Iris pigment epithelial cell (primary cell): Measurements from ENCODE around the gene GLRA1.
"Not testable (repeated sequence)": the region's sequence is repeated elsewhere in the genome, so short reads cannot be mapped to it uniquely, and the experiment has no call there.

ENCODE experiments used
- DNase-seq: peaks from one replicate; pipeline ENCODE4 v3.0.0-alpha.2; 2011; ENCODE audit warnings: low read depth

GLRA1 gene

GRCh38 chr5:151815051-151815450 is 109.6 kb downstream of the GLRA1 start:
- no peak for DNase-seq

- peak; percentile 41 for DNase-seq
These were observed 111.8 kb downstream of the GLRA1 start for GRCh38 chr5:151812757-151813309.

DNA sequence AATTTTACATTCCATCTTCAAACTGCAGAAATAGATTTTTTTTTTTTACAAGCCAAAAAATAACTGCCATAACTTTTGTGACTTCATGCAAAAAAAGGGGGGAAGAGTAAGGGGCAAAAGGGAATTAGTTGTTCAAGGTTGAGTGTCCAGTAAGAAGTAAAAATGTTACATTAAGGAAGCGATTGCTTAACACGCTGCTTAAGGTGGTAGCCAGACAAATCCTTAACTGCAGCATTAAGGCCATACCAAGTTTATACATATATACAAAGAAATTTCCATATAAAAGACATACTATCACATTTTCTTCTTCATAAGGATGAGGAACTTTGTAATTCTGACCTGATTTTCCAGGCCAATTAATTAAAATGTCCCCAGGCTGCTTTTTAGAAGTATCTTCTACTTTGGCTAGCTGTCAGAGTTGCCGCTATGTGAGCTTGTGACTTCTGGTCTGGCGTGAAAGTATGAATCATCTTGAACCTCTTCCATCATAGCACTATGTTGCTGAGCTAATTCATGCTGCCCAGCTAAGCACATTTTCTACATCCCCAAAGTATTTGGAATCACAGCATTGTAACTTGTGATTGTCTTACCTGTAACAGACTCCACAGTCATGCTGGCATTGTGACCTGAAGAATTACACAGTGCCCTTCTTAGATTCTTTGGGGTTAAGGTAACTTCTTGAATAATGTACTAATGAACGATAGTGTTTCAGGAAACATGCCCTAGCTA is 112.9 kb downstream of the GLRA1 start:
- peak; percentile 87 for DNase-seq

DNA sequence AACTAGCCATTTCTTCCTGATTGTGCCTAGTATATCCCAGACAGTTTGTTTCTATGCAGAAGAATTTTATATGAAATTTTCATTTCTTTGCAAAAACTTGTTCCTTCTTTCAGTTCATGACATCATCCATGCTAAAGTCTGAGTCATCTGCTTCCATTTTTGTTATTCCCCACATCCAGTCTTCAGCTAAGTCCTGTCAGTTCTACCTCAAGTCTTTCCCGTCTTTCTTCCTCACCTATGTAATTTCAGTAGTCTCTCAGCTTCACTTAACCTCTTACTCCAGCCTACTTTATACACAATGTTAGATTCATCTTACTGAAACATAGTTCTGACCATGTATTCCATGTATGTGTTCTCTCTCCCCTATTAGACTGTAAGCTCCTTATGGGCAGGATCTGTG is 113.8 kb downstream of the GLRA1 start:
- DNase-seq = peak; percentile 34

GRCh38 chr5:151810449-151810848 is 114.2 kb downstream of the GLRA1 start:
- no peak for DNase-seq

GRCh38 chr5:151808451-151809169 is 116.0 kb downstream of the GLRA1 start:
- no peak for DNase-seq

DNA sequence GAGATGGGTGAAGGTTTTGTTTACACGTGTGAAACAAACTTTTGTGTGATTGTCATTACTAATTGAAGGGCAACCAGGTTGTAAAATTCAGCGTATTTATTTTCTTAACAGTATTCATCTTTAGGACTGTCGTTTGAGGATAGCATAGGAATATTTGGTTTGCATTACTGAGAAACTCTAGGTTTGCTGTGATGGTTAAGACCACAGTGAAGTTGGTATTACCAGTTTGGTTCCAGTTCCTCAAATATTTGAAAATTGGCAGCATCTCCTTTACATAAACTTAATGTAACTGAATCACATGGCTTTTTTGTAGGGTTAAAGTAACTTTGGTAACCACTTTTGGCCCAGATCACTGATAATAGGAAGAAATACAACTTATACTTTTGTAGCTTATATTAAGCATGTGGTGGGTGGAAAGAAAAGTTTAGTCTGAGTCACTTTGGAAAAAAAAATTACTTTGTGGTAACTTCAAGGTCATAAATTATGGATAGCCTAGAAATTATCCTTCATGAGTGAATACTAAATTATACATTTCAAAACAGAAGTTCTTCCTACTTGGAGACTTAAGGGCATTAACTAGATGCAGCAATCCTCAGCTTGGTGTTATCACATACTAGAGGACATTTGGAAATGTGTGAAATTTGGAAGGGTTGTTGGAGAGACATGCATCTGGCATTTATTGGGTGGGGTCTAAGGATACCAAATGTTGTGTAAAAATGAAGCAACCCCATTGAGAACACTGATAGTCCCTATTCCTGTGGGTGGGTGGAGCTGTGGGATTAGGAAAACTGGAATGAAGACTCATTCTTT is 119.0 kb downstream of the GLRA1 start:
- peak; percentile 65 for DNase-seq

GRCh38 chr5:151800532-151800931 is 124.1 kb downstream of the GLRA1 start:
- DNase-seq = no peak

DNA sequence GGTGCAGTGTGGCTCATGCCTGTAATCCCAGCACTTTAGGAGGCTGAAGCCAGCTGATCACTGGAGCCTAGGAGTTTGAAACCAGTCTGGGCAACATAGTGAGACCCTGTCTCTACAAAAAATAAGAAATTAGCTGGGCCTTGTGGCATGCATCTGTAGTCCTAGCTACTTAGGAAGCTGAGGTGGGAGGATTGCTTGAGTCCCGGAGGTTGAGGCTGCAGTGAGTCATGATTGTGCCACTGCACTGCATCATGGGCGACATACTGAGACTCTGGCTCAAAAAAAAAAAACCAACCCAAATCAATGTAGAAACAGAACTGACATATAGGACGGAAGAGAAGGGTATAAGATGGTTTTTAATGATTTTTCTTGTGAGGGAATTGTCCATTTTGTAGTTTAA is 125.2 kb downstream of the GLRA1 start:
- DNase-seq = peak; percentile 71

DNA sequence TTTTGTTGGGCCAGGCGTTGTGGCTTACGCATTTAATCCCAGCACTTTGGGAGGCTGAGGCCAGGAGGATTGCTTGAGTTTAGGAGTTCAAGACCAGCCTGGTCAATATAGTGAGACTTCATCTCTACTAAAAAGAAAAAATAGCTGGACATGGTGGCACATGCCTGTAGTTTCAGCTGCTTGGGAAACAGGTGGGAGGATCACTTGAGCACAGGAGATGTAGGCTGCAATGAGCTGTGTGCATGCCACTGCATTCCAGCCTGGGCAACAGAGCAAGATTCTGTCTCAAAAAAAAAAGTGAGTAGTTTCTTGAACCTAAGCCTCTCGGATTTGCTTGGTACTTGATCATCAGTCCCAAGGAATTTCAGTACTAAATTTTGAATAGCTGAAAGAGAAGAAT is 126.0 kb downstream of the GLRA1 start:
- no peak for DNase-seq

GRCh38 chr5:151795426-151795825 is 129.2 kb downstream of the GLRA1 start:
- no peak for DNase-seq

GRCh38 chr5:151793358-151793757 is 131.3 kb downstream of the GLRA1 start:
- DNase-seq = no peak

GRCh38 chr5:151787817-151788216 is 136.8 kb downstream of the GLRA1 start:
- no peak for DNase-seq

- no peak for DNase-seq
These were observed 138.2 kb downstream of the GLRA1 start for GRCh38 chr5:151786468-151786867.

DNA sequence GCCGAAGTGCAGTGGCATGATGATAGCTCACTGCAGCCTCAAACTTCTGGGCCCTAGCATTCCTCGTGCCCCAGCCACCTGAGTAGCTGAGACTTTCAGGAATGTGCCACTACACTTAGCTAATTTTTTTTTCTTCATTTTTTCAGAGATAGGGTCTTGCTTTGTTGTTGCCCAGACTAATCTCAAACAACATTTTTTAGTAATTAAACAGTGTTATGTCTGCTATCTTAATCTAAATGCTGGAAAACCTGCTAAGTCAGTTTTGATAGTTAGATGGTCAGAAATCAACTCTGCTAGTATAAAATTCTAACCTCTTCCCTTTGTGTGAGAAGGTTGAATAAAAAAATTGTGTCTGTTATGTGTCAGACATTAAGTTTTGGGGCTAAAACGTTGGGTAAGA is 140.5 kb downstream of the GLRA1 start:
- DNase-seq = no peak

- not testable (repeated sequence) for DNase-seq
These were observed 141.0 kb downstream of the GLRA1 start for GRCh38 chr5:151783664-151784063.

DNA sequence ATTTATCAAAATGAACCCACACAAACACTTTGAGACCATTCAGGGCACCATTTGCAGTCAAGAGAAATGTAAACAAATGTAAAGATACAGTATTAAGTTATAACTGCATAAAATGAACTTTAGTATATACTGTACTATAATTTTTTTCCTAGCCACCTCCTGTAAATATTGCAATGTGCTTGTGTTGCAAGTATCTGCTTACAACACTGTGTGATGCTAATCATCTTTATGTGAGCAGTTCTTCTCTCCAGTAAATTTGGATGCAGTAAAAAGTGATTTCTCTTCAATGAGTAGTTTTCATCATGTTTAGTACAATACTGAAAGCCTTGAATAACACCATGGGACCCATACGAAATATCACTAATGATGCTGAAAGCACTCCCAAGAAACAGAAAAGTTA is 143.4 kb downstream of the GLRA1 start:
- no peak for DNase-seq

GRCh38 chr5:151780348-151780747 is 144.3 kb downstream of the GLRA1 start:
- no peak for DNase-seq

DNA sequence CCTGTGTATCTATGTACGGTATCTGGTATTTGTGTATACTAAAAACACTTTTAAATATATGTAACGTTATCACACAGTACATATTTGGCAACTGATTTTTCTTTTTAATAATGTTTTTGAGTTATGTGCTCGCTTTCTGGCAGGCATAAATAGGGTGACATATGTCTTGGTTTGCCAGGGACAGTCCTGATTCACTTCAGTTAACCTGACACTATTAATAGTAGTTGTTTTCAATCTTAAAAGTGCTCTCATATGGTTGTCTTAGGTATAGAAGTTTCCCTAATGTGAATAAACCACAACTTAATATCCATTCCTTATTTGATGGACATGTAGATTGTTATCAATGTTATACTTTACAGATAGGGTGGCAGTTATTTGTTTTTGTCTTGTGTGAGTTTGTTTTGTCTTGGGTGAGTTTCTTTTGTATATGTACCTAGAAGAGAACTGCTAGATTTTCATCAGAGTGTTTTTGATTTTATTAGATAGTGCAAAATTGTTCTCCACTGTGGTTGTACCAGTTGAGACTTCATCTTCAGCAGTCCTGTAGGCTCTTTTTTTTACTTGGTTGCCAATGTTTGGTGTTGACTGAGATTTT is 145.0 kb downstream of the GLRA1 start:
- no peak for DNase-seq

- DNase-seq = no peak
These were observed 149.5 kb downstream of the GLRA1 start for GRCh38 chr5:151775025-151775606.

GRCh38 chr5:151773951-151774350 is 150.7 kb downstream of the GLRA1 start:
- DNase-seq = no peak
